Measurements from ENCODE around the gene VSIG8.

Gene VSIG8

GRCh38 chr1:159867664-159868026, 5.2 kb upstream of the VSIG8 start:
- Histone ChIP-seq H4K20me1 (ENCODE audit: insufficient read depth, low read length) (no peaks in the 10 kb centered on the region), H3K4me1 (ENCODE audit: low read length) (peaks cover 23% of the 10 kb centered on the region), H3K27ac (ENCODE audit: low read length) (no peak overlapping the region), H3F3A (ENCODE audit: insufficient read depth, low read length) (peaks cover 18% of the 10 kb centered on the region), H3K27me3 (replicated peaks; ENCODE audit: insufficient read depth, low read length) (no peaks in the 10 kb centered on the region), H3K9ac (ENCODE audit: low read length) (no peak overlapping the region), H3K79me2 (ENCODE audit: low read length) (no peaks in the 10 kb centered on the region), H3K4me2 (ENCODE audit: low read depth, low read length) (no peak overlapping the region), H3K4me3 (ENCODE audit: low read length) (no peak overlapping the region), H3K9me3 (replicated peaks; ENCODE audit: insufficient read depth, low read length) (no peaks in the 10 kb centered on the region), H3K9me2 (replicated peaks; ENCODE audit: insufficient read depth, low read length) (no peaks in the 10 kb centered on the region), H3K36me3 (replicated peaks; ENCODE audit: insufficient read depth, low read length) (no peaks in the 10 kb centered on the region), H2AFZ (ENCODE audit: low read length) (no peak overlapping the region)
- no peak for DNase-seq
- TF ChIP-seq CTCF (IDR thresholded peaks at IDR 0.05; ENCODE audit: low read length) (no peak), EZH2 (optimal IDR thresholded peaks at IDR 0.05; ENCODE audit: low read depth, low read length) (no peak), EZH2phosphoT487 (IDR thresholded peaks at IDR 0.05; ENCODE audit: low read length) (no peak)

GRCh38 chr1:159866905-159867663, 4.6 kb upstream of the VSIG8 start:
- Histone ChIP-seq H3K36me3 (replicated peaks; ENCODE audit: insufficient read depth, low read length) (no peaks in the 10 kb centered on the region), H3K4me2 (ENCODE audit: low read depth, low read length) (no peak overlapping the region), H3K9ac (ENCODE audit: low read length) (no peak overlapping the region), H4K20me1 (ENCODE audit: insufficient read depth, low read length) (no peaks in the 10 kb centered on the region), H3K79me2 (ENCODE audit: low read length) (no peaks in the 10 kb centered on the region), H3K4me1 (ENCODE audit: low read length) (peaks cover 23% of the 10 kb centered on the region), H3K27ac (ENCODE audit: low read length) (no peak overlapping the region), H2AFZ (ENCODE audit: low read length) (no peak overlapping the region), H3K27me3 (replicated peaks; ENCODE audit: insufficient read depth, low read length) (no peaks in the 10 kb centered on the region), H3K9me2 (replicated peaks; ENCODE audit: insufficient read depth, low read length) (no peaks in the 10 kb centered on the region), H3F3A (ENCODE audit: insufficient read depth, low read length) (peaks cover 18% of the 10 kb centered on the region), H3K9me3 (replicated peaks; ENCODE audit: insufficient read depth, low read length) (no peaks in the 10 kb centered on the region), H3K4me3 (ENCODE audit: low read length) (no peak overlapping the region)
- TF ChIP-seq CTCF (IDR thresholded peaks at IDR 0.05; ENCODE audit: low read length) (no peak), EZH2phosphoT487 (IDR thresholded peaks at IDR 0.05; ENCODE audit: low read length) (no peak), EZH2 (optimal IDR thresholded peaks at IDR 0.05; ENCODE audit: low read depth, low read length) (no peak)
- DNase-seq, result no peak

GRCh38 chr1:159866066-159866465, 3.6 kb upstream of the VSIG8 start:
- Histone ChIP-seq H3K79me2 (ENCODE audit: low read length) (no peaks in the 10 kb centered on the region), H3K36me3 (replicated peaks; ENCODE audit: insufficient read depth, low read length) (no peaks in the 10 kb centered on the region), H3K4me1 (ENCODE audit: low read length) (peaks cover 23% of the 10 kb centered on the region), H3K9me2 (replicated peaks; ENCODE audit: insufficient read depth, low read length) (no peaks in the 10 kb centered on the region), H3K9me3 (replicated peaks; ENCODE audit: insufficient read depth, low read length) (no peaks in the 10 kb centered on the region), H3F3A (ENCODE audit: insufficient read depth, low read length) (peaks cover 18% of the 10 kb centered on the region), H3K4me2 (ENCODE audit: low read depth, low read length) (no peak overlapping the region), H3K4me3 (ENCODE audit: low read length) (no peak overlapping the region), H4K20me1 (ENCODE audit: insufficient read depth, low read length) (no peaks in the 10 kb centered on the region), H3K9ac (ENCODE audit: low read length) (no peak overlapping the region), H2AFZ (ENCODE audit: low read length) (no peak overlapping the region), H3K27ac (ENCODE audit: low read length) (no peak overlapping the region), H3K27me3 (replicated peaks; ENCODE audit: insufficient read depth, low read length) (no peaks in the 10 kb centered on the region)
- DNase-seq, result no peak
- TF ChIP-seq EZH2 (optimal IDR thresholded peaks at IDR 0.05; ENCODE audit: low read depth, low read length), result no peak
- TF ChIP-seq CTCF (IDR thresholded peaks at IDR 0.05; ENCODE audit: low read length), result no peak
- no peak for TF ChIP-seq EZH2phosphoT487 (IDR thresholded peaks at IDR 0.05; ENCODE audit: low read length)

All from MM.1S (cell line).